Nephron progenitor cell (in vitro differentiated cells): ENCODE measurements around the gene OTX1.

Source experiments
- DNase-seq: peaks from one replicate; pipeline ENCODE4 v3.0.0; 2021
- H3K27ac Mint-ChIP-seq: 2 replicates; pipeline ENCODE4 v1.8.0; 2021; ENCODE audit warnings: mild to moderate bottlenecking, moderate library complexity, mixed read lengths
- H3K27me3 Mint-ChIP-seq: 2 replicates; pipeline ENCODE4 v1.8.0; 2021; ENCODE audit warnings: mild to moderate bottlenecking, low read depth, mixed read lengths; ENCODE audit not compliant: poor library complexity
- H3K36me3 Mint-ChIP-seq: 2 replicates; pipeline ENCODE4 v1.8.0; 2021; ENCODE audit warnings: low read depth, mixed read lengths
- H3K4me1 Mint-ChIP-seq: 2 replicates; pipeline ENCODE4 v1.8.0; 2021; ENCODE audit warnings: mixed read lengths
- H3K4me3 Mint-ChIP-seq: 2 replicates; pipeline ENCODE4 v1.8.0; 2021; ENCODE audit warnings: mild to moderate bottlenecking, moderate library complexity, mixed read lengths
- H3K9me3 Mint-ChIP-seq: 2 replicates; pipeline ENCODE4 v1.8.0; 2021; ENCODE audit warnings: mild to moderate bottlenecking, moderate library complexity, mixed read lengths
- TF ChIP-seq, protein P1 (sequence below): fragments of 200-600 bp; sonication (generic); IDR thresholded peaks from 2 replicates; pipeline ENCODE4 v1.5.0; 2021; ENCODE audit warnings: antibody characterized with exemption

The OTX1 gene

DNA sequence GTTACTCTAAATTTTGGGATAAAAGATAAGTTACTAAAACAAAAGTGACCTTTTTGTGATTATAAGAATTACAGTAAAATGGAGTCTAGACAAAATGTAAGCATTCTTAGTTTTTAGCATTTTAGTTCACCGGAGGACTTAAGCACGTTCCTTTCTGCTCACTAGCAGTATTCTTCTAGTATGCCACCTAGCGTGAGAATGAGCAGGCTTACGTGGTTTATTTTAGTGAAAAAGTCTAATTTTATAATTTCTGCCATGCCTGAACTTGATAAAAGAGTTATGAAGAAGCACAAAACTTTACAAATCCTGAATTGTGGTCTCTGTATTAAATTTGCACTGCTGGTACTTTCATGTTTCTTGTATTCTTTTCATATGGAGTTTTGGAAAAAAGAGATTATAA, 12.6 kb upstream of the OTX1 start:
- no peak for DNase-seq
- no peaks in the 10 kb centered on the region for H3K9me3 Mint-ChIP-seq
- no peaks in the 10 kb centered on the region for H3K36me3 Mint-ChIP-seq
- H3K27ac Mint-ChIP-seq: no peak overlapping the region
- TF ChIP-seq, protein P1, sequence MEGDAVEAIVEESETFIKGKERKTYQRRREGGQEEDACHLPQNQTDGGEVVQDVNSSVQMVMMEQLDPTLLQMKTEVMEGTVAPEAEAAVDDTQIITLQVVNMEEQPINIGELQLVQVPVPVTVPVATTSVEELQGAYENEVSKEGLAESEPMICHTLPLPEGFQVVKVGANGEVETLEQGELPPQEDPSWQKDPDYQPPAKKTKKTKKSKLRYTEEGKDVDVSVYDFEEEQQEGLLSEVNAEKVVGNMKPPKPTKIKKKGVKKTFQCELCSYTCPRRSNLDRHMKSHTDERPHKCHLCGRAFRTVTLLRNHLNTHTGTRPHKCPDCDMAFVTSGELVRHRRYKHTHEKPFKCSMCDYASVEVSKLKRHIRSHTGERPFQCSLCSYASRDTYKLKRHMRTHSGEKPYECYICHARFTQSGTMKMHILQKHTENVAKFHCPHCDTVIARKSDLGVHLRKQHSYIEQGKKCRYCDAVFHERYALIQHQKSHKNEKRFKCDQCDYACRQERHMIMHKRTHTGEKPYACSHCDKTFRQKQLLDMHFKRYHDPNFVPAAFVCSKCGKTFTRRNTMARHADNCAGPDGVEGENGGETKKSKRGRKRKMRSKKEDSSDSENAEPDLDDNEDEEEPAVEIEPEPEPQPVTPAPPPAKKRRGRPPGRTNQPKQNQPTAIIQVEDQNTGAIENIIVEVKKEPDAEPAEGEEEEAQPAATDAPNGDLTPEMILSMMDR: no peak
- H3K4me1 Mint-ChIP-seq: no peaks in the 10 kb centered on the region
- H3K27me3 Mint-ChIP-seq: peaks cover 29% of the 10 kb centered on the region
- no peak overlapping the region for H3K4me3 Mint-ChIP-seq

GRCh38 chr2:63040586-63040985, 10.0 kb upstream of the OTX1 start:
- peaks cover 8% of the 10 kb centered on the region for H3K36me3 Mint-ChIP-seq
- H3K9me3 Mint-ChIP-seq: peaks cover 6% of the 10 kb centered on the region
- no peak overlapping the region for H3K4me3 Mint-ChIP-seq
- TF ChIP-seq, protein P1: no peak
- no peak for DNase-seq
- H3K27me3 Mint-ChIP-seq: peaks cover 49% of the 10 kb centered on the region
- peaks cover 21% of the 10 kb centered on the region for H3K4me1 Mint-ChIP-seq
- no peak overlapping the region for H3K27ac Mint-ChIP-seq

GRCh38 chr2:63041592-63041991, 9.0 kb upstream of the OTX1 start:
- Mint-ChIP-seq H3K4me1 (peaks cover 24% of the 10 kb centered on the region), H3K27ac (no peak overlapping the region), H3K27me3 (peaks cover 59% of the 10 kb centered on the region), H3K4me3 (no peak overlapping the region), H3K36me3 (peaks cover 13% of the 10 kb centered on the region), H3K9me3 (peaks cover 8% of the 10 kb centered on the region)
- TF ChIP-seq, protein P1: no peak
- DNase-seq: no peak

- Mint-ChIP-seq H3K4me1 (peaks cover 46% of the 10 kb centered on the region), H3K9me3 (peaks cover 8% of the 10 kb centered on the region), H3K36me3 (peaks cover 13% of the 10 kb centered on the region), H3K27ac (no peak overlapping the region), H3K4me3 (no peak overlapping the region), H3K27me3 (peaks cover 85% of the 10 kb centered on the region)
- TF ChIP-seq, protein P1: no peak
- DNase-seq: peak; percentile 16
Measured at GRCh38 chr2:63044362-63045327, 6.0 kb upstream of the OTX1 start.

- H3K27ac Mint-ChIP-seq: no peak overlapping the region
- H3K4me3 Mint-ChIP-seq: peak overlapping the region; percentile 29
- TF ChIP-seq, protein P1: no peak
- peaks cover 8% of the 10 kb centered on the region for H3K9me3 Mint-ChIP-seq
- H3K27me3 Mint-ChIP-seq: peaks cover 86% of the 10 kb centered on the region
- peaks cover 57% of the 10 kb centered on the region for H3K4me1 Mint-ChIP-seq
- peaks cover 13% of the 10 kb centered on the region for H3K36me3 Mint-ChIP-seq
- DNase-seq: no peak
Measured at GRCh38 chr2:63046552-63046951, 4.1 kb upstream of the OTX1 start.

- no peak overlapping the region for H3K27ac Mint-ChIP-seq
Measured at GRCh38 chr2:63046961-63047320, 3.7 kb upstream of the OTX1 start.

More at GRCh38 chr2:63046961-63047320, 3.7 kb upstream of the OTX1 start:
- H3K27me3 Mint-ChIP-seq: peaks cover 86% of the 10 kb centered on the region
- DNase-seq: no peak
- TF ChIP-seq, protein P1: no peak
- H3K4me1 Mint-ChIP-seq: peaks cover 57% of the 10 kb centered on the region
- peak overlapping the region; percentile 29 for H3K4me3 Mint-ChIP-seq
- peaks cover 8% of the 10 kb centered on the region for H3K9me3 Mint-ChIP-seq
- H3K36me3 Mint-ChIP-seq: peaks cover 13% of the 10 kb centered on the region
